Effector memory CD8-positive, alpha-beta T cell (primary cell): ENCODE data around the gene PRSS8.
"Not testable (repeated sequence)": the region's sequence is repeated elsewhere in the genome, so short reads cannot be mapped to it uniquely, and the experiment has no call there.

Source experiments
- ATAC-seq: fragments of 150-1000 bp; cut with Tn5 transposase; replicated peaks from 2 replicates; pipeline ENCODE4 v1.10.0; 2021; ENCODE audit warnings: mild to moderate bottlenecking, moderate library complexity
- DNase-seq, 3 experiments: peaks; one replicate each; pipeline ENCODE4 v3.0.0; 2021
- H3K27ac Mint-ChIP-seq, 2 donors: one replicate each; pipeline ENCODE4 v1.8.0; 2022; ENCODE audit warnings: mild to moderate bottlenecking in 2 of 2, mixed read lengths in 2 of 2, moderate library complexity in 2 of 2
- H3K27me3 Mint-ChIP-seq, 2 donors: one replicate each; pipeline ENCODE4 v1.8.0; 2022; ENCODE audit warnings: mixed read lengths in 2 of 2
- H3K36me3 Mint-ChIP-seq: one replicate; pipeline ENCODE4 v1.8.0; 2022; ENCODE audit warnings: mild to moderate bottlenecking, moderate library complexity, mixed read lengths; ENCODE audit not compliant: insufficient read depth
- H3K4me1 Mint-ChIP-seq, 2 donors: one replicate each; pipeline ENCODE4 v1.8.0; 2022; ENCODE audit warnings: low read depth in 2 of 2, mixed read lengths in 2 of 2
- H3K4me3 Mint-ChIP-seq, 2 donors: one replicate each; pipeline ENCODE4 v1.8.0; 2022; ENCODE audit warnings: mild to moderate bottlenecking in 2 of 2, mixed read lengths in 2 of 2, moderate library complexity in 2 of 2
- H3K9me3 Mint-ChIP-seq, 2 donors: one replicate each; pipeline ENCODE4 v1.8.0; 2022; ENCODE audit warnings: mixed read lengths in 2 of 2

PRSS8 gene

DNA sequence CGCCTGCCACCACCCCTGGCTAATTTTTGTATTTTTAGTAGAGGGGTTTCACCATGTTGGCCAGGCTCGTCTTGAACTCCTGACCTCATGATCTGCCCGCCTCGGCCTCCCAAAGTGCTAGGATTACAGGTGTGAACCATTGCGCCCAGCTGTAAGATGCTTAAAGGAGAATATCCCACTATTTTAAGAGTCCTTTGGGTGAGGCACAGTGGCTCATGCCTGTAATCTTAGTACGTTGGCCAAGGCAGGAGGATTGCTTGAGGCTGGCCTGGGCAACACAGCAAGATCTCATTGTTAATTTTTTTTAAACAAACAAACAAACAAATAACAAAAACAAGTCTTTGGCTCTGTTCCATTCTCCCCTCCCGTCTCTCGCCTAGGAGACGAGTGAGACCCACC is 5.5 kb upstream of the PRSS8 start:
- peak overlapping the region in 1 of 2 donors; percentile 68 for H3K4me3 Mint-ChIP-seq

GRCh38 chr16:31138621-31139578 is 3.4 kb upstream of the PRSS8 start:
- no peaks in the 10 kb centered on the region for H3K27me3 Mint-ChIP-seq
- H3K36me3 Mint-ChIP-seq, result peaks cover 10% of the 10 kb centered on the region
- peak overlapping the region in 1 of 2 donors; percentile 7 for H3K27ac Mint-ChIP-seq
- ATAC-seq, result no peak
- no peak overlapping the region for H3K4me3 Mint-ChIP-seq
- H3K4me1 Mint-ChIP-seq, result peaks cover 4 to 6% of the 10 kb centered on the region in 2 donors
- no peak for DNase-seq
- H3K9me3 Mint-ChIP-seq, result no peaks in the 10 kb centered on the region

More for the DNA sequence above, 5.5 kb upstream of the PRSS8 start:
- not testable (repeated sequence) for H3K9me3 Mint-ChIP-seq, DNase-seq, H3K36me3 Mint-ChIP-seq, ATAC-seq, H3K27me3 Mint-ChIP-seq, H3K4me1 Mint-ChIP-seq, H3K27ac Mint-ChIP-seq

DNA sequence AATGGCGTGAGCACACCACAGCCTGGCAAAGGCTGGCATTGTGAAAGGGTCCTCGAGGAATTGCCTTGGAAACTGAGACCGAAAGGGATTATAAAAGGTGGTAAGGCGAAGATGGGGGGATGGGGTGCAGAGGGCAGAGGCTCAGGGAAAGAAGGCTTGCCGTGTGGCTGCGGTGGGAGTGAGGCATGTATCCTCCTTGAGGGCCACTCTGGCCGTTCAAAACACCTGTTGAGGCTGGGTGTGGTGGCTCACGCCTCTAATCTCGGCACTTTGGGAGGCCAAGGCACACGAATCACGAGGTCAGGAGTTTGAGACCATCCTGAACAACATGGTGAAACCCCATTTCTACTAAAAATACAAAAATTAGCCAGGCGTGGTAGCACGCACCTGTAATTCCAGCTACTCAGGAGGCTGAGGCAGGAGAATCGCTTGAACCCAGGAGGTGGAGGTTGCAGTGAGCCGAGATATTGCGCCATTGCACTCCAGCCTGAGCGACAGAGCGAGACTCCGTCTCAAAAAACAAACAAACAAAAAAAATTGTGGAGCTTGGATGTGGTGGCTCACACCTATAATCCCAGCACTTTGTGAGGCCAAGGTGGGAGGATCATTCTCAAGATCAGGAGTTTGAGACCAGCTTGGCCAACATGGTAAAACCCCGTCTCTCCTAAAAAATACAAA is 1.4 kb upstream of the PRSS8 start:
- H3K27me3 Mint-ChIP-seq, ATAC-seq, H3K9me3 Mint-ChIP-seq, H3K27ac Mint-ChIP-seq, DNase-seq, H3K4me1 Mint-ChIP-seq, H3K4me3 Mint-ChIP-seq: not testable (repeated sequence)
- peaks cover 10% of the 10 kb centered on the region for H3K36me3 Mint-ChIP-seq

GRCh38 chr16:31136287-31136662 is 748 bp upstream of the PRSS8 start:
- DNase-seq (no peak), ATAC-seq (no peak)
- no peak overlapping the region for H3K27ac Mint-ChIP-seq
- H3K9me3 Mint-ChIP-seq, result no peaks in the 10 kb centered on the region
- H3K4me3 Mint-ChIP-seq, result no peak overlapping the region
- peaks cover 13% of the 10 kb centered on the region for H3K36me3 Mint-ChIP-seq
- no peaks in the 10 kb centered on the region for H3K27me3 Mint-ChIP-seq
- H3K4me1 Mint-ChIP-seq, result no peaks in the 10 kb centered on the region

GRCh38 chr16:31134625-31135534 is 647 bp downstream of the PRSS8 start:
- DNase-seq, result no peak
- H3K4me1 Mint-ChIP-seq, result no peaks in the 10 kb centered on the region
- no peak for ATAC-seq
- peaks cover 13% of the 10 kb centered on the region for H3K36me3 Mint-ChIP-seq
- H3K27ac Mint-ChIP-seq, result no peak overlapping the region
- H3K9me3 Mint-ChIP-seq, result no peaks in the 10 kb centered on the region
- H3K27me3 Mint-ChIP-seq, result no peaks in the 10 kb centered on the region
- H3K4me3 Mint-ChIP-seq, result no peak overlapping the region

- Mint-ChIP-seq H3K36me3 (peaks cover 13% of the 10 kb centered on the region), H3K27ac (peak overlapping the region in 1 of 2 donors; percentile 42), H3K4me1 (no peaks in the 10 kb centered on the region), H3K9me3 (no peaks in the 10 kb centered on the region), H3K4me3 (no peak overlapping the region), H3K27me3 (no peaks in the 10 kb centered on the region)
- DNase-seq, result no peak
- ATAC-seq, result no peak
Measured at GRCh38 chr16:31134091-31134571, 1.4 kb downstream of the PRSS8 start.

DNA sequence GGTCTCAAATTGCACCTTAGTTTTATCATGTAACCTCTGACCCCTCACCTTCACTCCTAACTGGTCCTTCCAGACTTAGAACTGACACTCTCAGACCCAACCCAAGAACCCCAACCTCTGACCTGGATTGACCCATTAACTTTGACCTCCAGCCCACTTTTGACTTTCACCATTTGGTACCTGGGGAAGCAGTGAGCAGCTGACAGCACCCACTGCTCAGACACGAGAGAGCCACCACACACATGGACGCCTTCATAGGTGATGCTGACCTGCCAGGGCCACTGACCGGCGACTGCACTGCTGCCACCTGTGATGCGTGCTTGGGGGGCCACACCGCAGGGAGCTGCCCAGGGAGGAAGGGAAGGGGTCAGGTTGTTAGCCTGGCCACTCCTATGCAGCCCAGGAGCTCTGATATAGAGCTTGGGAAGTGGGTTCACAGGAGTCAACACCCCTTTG is 2.5 kb downstream of the PRSS8 start:
- Mint-ChIP-seq H3K27me3 (no peaks in the 10 kb centered on the region), H3K9me3 (no peaks in the 10 kb centered on the region), H3K27ac (peak overlapping the region in 1 of 2 donors; percentile 42), H3K36me3 (peaks cover 18% of the 10 kb centered on the region), H3K4me1 (no peaks in the 10 kb centered on the region), H3K4me3 (no peak overlapping the region)
- ATAC-seq (no peak), DNase-seq (no peak)

DNA sequence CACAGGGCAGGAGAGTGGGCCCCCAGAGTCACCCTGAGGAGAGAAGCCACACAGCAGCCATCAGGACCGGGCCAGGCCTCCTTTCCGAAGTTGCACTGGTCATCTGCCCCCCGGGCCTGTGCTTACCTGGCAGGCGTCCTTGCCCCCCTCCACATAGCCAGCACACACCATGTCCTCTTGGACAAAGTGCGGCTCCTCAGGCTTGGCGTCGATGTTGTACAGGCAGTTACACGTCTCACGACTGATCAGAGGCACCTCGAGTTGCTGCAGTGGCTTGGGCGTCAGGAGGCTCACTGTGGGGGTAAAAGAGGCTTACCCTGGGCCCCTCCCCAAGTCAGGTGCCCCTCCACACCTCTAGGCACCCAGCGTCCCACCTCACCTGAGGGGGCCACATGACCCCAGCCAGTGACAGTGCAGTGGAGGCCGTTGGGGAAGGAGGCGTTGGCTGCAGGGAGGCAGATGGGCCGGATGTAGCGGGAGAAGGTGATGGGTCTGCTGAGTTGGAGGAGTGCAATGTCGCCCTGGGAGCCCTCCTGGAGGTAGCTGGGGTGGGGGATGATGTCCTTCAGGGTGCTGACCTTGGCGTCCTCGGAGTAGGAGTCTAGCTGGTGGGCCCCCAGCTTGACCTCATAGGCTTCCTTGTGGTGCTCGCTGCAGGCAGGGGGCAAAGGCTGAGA is 3.1 kb downstream of the PRSS8 start:
- no peaks in the 10 kb centered on the region for H3K27me3 Mint-ChIP-seq
- H3K4me1 Mint-ChIP-seq, result no peaks in the 10 kb centered on the region
- H3K27ac Mint-ChIP-seq, result peak overlapping the region in 1 of 2 donors; percentile 20
- H3K9me3 Mint-ChIP-seq, result no peaks in the 10 kb centered on the region
- ATAC-seq (no peak), DNase-seq (no peak)
- no peak overlapping the region for H3K4me3 Mint-ChIP-seq
- peaks cover 22% of the 10 kb centered on the region for H3K36me3 Mint-ChIP-seq

DNA sequence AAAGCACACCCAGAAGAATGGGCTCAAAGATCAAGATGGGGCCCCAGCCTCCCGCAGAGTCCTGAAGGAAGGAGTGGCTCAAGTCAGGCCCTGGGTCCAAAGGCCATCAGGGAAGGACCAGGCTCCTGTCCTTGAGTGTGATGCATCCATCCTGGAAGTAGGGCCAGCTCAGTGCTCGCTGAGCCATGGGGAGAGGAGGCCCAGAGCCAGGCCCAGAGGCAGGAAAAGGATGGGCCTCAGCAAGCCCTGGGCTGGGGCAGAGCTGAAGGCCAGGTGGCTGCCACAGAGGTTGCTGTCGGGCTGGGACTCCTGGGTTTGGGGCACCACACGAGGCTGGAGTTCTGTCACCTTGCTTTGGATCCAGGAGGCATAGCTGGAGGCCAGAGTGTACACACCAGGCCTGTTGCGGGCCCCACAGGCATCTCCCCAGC is 3.7 kb downstream of the PRSS8 start:
- Mint-ChIP-seq H3K9me3 (no peaks in the 10 kb centered on the region), H3K4me3 (no peak overlapping the region), H3K4me1 (no peaks in the 10 kb centered on the region), H3K27me3 (no peaks in the 10 kb centered on the region), H3K27ac (no peak overlapping the region), H3K36me3 (peaks cover 22% of the 10 kb centered on the region)
- no peak for DNase-seq
- ATAC-seq, result no peak

DNA sequence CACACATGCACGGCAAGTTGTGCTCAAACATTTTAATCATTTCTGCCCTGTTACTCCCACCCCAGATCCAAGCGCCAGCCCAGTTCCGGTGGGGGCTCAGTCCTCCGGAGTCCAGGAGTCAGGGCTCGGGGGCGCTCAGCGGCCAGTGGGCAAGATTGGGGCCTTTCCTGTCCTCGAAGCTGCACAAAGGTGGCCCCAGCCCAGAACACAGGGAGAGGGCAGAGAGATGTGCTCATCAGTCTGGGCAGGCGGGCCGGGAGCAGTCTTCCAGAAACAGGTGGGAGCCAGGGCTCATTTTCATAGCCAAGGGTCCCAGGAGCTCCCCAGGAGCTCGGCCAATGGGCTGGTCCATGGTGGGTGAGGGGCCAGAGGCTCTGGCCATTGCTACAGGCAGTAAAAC is 4.1 kb downstream of the PRSS8 start:
- no peaks in the 10 kb centered on the region for H3K4me1 Mint-ChIP-seq
- ATAC-seq (no peak), DNase-seq (no peak)
- H3K9me3 Mint-ChIP-seq, result no peaks in the 10 kb centered on the region
- peaks cover 22% of the 10 kb centered on the region for H3K36me3 Mint-ChIP-seq
- no peak overlapping the region for H3K27ac Mint-ChIP-seq
- H3K27me3 Mint-ChIP-seq, result no peaks in the 10 kb centered on the region
- H3K4me3 Mint-ChIP-seq, result no peak overlapping the region

- peaks cover 26% of the 10 kb centered on the region for H3K36me3 Mint-ChIP-seq
- H3K9me3 Mint-ChIP-seq, result no peaks in the 10 kb centered on the region
- no peak overlapping the region for H3K27ac Mint-ChIP-seq
- no peak for ATAC-seq
- no peak for DNase-seq
- no peaks in the 10 kb centered on the region for H3K27me3 Mint-ChIP-seq
- no peak overlapping the region for H3K4me3 Mint-ChIP-seq
- peaks cover 0 to 3% of the 10 kb centered on the region in 2 donors for H3K4me1 Mint-ChIP-seq
Measured at GRCh38 chr16:31130899-31131298, 4.6 kb downstream of the PRSS8 start.

DNA sequence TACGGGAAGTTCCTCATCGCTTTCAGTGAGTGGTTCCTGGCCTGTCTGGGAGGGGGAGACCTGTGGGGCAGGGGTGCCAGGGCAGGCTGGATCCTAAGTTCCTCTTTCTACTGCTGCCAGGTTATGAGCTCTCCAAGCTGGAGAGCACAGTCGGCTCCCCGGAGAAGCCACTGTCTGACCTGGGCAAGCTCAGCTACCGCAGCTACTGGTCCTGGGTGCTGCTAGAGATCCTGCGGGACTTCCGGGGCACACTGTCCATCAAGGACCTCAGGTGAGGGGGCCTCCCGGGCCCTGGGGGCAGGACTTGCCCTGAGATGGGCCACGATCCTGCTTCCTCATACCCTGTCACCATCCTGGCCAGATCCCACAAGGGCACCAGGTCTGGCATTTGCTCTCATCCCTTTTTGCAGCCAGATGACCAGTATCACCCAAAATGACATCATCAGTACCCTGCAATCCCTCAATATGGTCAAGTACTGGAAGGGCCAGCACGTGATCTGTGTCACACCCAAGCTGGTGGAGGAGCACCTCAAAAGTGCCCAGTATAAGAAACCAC is 5.1 kb downstream of the PRSS8 start:
- Mint-ChIP-seq H3K27ac (no peak overlapping the region), H3K27me3 (no peaks in the 10 kb centered on the region), H3K4me1 (peaks cover 0 to 5% of the 10 kb centered on the region in 2 donors), H3K4me3 (no peak overlapping the region), H3K36me3 (peaks cover 23% of the 10 kb centered on the region), H3K9me3 (no peaks in the 10 kb centered on the region)
- ATAC-seq (no peak), DNase-seq (no peak)
